ENCODE data around the gene COQ5.

Gene COQ5

GRCh38 chr12:120465756-120466155 is 63.2 kb downstream of the COQ5 start:
- TF ChIP-seq, protein P1, sequence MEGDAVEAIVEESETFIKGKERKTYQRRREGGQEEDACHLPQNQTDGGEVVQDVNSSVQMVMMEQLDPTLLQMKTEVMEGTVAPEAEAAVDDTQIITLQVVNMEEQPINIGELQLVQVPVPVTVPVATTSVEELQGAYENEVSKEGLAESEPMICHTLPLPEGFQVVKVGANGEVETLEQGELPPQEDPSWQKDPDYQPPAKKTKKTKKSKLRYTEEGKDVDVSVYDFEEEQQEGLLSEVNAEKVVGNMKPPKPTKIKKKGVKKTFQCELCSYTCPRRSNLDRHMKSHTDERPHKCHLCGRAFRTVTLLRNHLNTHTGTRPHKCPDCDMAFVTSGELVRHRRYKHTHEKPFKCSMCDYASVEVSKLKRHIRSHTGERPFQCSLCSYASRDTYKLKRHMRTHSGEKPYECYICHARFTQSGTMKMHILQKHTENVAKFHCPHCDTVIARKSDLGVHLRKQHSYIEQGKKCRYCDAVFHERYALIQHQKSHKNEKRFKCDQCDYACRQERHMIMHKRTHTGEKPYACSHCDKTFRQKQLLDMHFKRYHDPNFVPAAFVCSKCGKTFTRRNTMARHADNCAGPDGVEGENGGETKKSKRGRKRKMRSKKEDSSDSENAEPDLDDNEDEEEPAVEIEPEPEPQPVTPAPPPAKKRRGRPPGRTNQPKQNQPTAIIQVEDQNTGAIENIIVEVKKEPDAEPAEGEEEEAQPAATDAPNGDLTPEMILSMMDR (IDR thresholded peaks at IDR 0.05), result no peak

GRCh38 chr12:120463712-120464111 is 65.2 kb downstream of the COQ5 start:
- TF ChIP-seq, protein P1 (IDR thresholded peaks at IDR 0.05), result no peak

- TF ChIP-seq, protein P1 (IDR thresholded peaks at IDR 0.05), result no peak
Measured at GRCh38 chr12:120462099-120462640, 66.8 kb downstream of the COQ5 start.

DNA sequence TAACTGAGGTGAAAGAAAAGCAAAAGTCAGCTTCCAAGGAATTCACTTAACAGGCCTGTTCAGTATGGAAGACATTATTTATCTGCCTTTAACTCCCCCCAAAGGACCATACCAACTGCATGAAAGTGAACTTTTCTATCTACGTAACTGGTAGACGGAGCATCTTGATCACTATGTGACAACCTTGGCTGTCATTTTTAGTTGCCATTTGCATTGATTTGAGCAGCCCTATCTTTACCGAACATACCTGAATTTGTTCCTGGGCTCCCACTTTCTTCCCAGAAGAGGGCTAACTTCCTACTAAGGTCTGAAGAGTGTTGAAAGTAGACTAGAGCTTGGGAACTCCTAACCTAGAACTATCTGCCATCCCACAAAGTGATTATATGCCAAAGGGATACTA is 68.8 kb downstream of the COQ5 start:
- TF ChIP-seq, protein P1 (IDR thresholded peaks at IDR 0.05), result no peak

GRCh38 chr12:120457133-120457532 is 71.8 kb downstream of the COQ5 start:
- TF ChIP-seq, protein P1 (IDR thresholded peaks at IDR 0.05), result peak; percentile 38

GRCh38 chr12:120455302-120455701 is 73.7 kb downstream of the COQ5 start:
- TF ChIP-seq, protein P1 (IDR thresholded peaks at IDR 0.05), result no peak

GRCh38 chr12:120453977-120454376 is 75.0 kb downstream of the COQ5 start:
- TF ChIP-seq, protein P1 (IDR thresholded peaks at IDR 0.05), result peak; percentile 73
